HG03139 (cell line): Measurements from ENCODE around the gene TNFAIP8.

Experiments
- ATAC-seq: cut with Tn5 transposase; IDR thresholded peaks from one replicate; pipeline ENCODE4 v1.9.1; 2021; ENCODE audit not compliant: unreplicated experiment

TNFAIP8 gene

GRCh38 chr5:119365847-119366539 is 10.2 kb downstream of the TNFAIP8 start:
- no peak for ATAC-seq

GRCh38 chr5:119366540-119366881 is 10.7 kb downstream of the TNFAIP8 start:
- no peak for ATAC-seq

DNA sequence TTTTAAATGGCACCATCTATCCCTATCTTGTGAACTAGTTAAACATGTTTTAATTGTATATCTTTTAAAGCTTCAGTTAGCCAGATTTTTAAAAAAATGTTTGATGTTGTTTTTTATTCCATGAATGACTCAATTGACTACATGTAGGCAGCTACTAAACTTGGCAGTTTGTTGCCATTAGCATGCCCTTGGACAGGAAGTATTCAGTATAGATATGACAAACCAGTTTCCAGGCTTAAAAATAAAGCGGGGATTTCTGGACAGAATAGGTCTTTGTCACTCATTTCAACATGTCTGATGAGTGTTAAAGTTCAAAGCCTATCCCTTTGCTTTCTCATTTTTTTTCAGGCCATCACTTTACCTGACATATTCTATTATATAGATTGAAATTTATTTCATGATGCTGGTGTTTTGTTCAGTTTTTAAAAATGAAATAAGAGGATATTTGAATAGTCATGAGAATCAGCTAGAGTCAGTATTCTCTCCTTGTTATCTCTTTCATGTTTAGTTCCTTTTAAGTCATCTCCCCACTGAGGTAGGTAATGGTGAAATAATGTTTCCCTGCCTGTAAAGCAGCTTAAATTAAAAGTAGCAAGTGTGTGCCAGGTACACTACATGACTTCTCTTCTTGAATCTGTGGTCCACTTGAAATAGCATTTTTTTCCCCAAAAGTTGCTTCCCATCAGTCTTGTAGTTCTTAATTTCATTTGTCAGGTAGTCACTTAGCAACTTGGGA is 11.9 kb downstream of the TNFAIP8 start:
- peak; percentile 74 for ATAC-seq

DNA sequence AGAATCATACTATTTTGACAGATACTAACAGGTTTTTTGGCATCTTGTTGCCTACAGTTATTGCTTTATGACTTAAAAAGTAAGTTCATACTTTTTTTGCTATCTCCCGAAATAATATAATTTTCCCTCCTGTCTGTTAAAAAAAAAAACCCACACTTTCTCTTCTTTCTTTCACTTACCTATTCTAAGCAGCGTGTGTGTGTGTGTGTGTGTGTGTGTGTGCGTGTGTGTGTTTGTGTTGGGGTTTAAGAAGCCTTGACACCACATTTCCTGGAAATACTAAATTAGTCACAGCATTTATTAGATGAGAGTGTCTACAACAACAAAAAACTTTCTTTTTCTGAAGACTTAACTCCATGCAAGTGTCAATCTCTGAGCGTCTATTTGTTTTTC is 12.4 kb downstream of the TNFAIP8 start:
- ATAC-seq: no peak

DNA sequence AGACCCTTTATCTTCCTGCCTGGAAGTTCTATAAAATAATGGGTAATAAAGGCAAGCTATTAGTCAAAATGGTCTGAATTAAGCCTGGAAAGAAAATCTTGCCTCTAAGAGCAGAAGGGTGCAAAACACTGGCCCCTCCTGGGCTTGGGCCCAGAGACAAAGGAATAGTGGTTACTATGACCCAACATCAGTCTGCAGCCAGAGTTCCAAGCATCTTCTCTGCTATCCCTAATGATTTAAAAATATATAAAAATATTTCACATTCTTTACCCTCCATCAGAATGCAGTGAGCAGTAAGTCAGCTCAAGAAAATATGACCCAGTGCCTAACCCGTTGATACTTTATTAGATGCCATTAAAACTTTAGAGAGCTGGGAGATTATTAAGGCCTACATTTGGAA is 14.7 kb downstream of the TNFAIP8 start:
- no peak for ATAC-seq

DNA sequence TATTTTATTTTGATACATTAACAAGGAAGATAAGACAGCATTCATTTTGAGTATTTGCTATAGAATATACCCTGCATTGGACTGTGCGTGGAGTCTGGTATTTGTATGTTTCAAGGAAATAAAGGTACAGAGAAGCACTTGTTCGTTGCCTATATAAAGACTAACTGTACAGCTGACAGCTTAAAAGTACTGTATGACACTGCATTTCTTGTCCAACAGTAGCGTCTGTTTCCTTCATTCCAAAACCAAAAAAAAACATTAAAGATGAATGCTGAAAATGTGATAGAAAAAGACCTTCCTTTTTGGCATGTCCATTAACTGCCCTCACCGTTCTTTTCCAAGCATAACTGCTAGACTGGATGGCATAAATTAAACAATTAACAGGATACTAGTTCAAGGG is 15.3 kb downstream of the TNFAIP8 start:
- no peak for ATAC-seq

- peak; percentile 38 for ATAC-seq
Observed at GRCh38 chr5:119373449-119373858, 17.6 kb downstream of the TNFAIP8 start.

DNA sequence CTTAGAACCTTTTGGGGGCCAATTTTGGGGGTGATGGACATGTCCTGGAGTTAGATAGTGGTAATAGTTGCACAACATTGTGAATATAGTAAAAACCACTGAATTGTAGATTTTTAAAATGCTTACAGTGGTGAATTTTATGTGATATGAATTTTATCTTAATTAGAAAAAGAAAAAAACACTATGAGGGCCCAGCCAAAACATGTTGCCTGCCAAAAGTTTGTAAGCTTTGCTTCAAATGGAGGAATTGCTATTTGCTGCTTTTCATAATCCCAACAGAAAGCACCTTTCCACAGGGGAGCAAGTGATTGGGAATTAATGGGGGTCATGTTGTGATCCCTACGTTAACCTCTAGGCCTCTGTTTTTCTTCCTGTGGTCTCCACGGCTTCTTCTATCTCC is 19.1 kb downstream of the TNFAIP8 start:
- no peak for ATAC-seq

DNA sequence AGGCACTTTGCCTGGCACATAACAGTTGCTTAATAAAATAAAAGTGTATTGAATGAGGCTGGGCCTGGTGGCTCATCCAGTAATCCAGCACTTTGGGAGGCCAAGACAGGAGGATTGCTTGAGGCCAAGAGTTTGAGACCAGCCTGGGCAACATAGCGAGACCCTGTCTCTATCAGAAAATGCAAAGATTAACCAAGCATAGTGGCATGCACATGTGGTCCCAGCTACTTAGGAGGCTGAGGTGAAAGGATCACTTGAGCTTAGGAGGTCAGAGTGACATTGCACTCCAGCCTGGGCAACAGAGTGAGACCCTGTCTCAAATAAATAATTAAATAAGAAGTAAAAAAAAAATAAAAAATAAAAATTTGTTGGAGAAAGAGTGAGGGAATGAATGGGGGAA is 21.2 kb downstream of the TNFAIP8 start:
- ATAC-seq: no peak

- no peak for ATAC-seq
Observed at GRCh38 chr5:119378075-119378700, 22.4 kb downstream of the TNFAIP8 start.

DNA sequence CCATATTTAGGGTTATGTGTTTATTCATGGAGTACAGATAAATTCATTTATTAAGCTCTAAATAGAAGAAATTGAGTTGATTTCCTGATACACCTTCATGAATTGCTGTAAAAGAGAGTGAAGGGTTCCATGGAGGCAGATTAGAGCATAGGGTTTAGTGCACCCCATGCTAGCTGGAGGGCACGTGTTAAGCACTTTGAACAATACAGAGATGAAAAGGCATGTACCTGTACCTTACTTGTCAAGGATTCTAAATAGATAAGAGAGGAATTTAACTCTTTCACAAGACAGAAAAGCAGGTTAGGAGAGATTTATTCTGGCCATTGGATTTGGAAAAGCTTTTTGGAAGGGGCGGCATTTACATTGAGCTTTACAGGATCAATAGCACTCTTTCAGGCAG is 23.3 kb downstream of the TNFAIP8 start:
- ATAC-seq: no peak

DNA sequence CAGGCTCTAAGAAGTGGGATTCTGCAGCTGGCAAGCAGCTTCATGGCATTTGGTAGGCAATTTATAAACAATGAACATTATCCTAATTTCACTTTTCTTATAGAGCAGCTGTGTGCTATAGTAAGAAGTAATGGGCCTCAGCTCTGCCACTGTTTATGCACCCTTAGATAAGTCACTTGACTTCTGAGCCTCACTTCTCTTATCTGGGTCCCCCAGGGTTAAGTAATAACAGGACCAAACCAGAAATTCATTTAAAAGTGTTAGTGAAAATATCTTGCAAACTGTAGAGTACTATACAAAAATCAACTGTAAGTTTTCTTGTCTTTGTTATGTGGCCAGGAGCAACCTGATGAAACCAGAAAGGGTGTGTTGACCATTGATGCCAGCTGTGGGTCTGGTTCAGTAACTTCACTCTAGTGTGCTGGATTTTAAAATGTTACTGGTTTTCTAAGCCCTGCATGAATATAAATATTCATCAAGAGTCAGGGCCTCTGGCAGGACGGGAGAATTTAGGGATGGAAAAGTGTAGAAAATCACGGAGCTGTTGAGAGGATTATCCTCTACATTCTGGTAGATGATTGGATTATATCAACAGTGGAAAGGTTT is 24.2 kb downstream of the TNFAIP8 start:
- no peak for ATAC-seq

DNA sequence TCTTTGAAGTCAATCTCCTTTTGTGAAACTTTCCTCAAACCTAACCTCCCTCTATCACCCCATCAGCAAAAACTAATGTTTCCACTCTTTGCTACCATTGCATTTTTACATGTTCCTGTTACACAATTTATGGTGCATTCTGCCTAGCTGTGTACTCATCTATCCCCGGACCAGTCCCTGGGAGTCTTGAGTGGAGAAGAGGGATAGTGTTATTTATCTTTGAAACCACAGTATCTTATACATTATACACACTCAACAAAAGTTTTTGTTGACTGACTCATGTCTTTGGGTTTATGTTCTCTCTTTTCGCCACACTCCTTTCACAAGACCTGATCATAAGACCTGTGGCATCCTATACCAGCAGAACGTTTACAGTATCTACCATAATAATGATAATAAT is 26.4 kb downstream of the TNFAIP8 start:
- ATAC-seq: no peak

DNA sequence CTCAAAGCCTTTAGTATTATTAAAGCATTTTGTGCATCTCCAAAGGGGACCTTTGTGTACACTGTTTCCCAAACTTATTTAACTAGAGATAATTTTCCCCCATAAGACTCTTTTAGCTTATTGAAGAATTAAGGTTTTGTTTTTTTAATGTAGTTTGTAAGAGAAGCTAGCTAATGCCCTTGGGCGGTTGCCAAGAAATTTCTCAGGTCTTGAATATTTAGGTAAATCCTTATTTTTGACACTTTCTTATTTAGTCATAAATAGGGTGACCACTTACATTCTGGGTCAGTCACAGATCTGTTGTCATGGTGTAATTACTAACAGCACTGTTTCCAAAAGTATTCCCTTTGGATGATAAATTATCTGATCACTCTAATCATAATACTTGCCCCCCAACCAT is 27.2 kb downstream of the TNFAIP8 start:
- no peak for ATAC-seq

DNA sequence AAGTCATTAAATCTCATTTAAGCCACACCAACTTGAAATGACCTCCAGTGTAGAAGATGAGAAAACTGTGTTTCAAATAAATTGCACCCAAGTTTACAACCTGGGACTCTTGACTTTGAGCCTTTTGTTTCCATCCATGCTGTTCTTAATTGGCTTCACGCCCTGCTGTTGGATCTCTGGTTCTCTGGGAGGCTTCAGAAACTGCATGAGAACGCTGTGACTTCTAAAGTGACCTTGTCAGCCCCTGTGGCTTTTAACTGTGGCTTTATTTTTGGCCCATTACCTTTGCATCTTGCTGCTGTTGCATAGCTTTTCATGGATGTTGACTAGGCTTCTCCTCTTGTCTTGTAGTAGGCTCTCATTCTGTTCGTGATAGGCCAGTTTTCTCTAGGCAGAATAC is 29.3 kb downstream of the TNFAIP8 start:
- ATAC-seq: peak; percentile 40

GRCh38 chr5:119385536-119386128 is 29.8 kb downstream of the TNFAIP8 start:
- peak; percentile 37 for ATAC-seq

DNA sequence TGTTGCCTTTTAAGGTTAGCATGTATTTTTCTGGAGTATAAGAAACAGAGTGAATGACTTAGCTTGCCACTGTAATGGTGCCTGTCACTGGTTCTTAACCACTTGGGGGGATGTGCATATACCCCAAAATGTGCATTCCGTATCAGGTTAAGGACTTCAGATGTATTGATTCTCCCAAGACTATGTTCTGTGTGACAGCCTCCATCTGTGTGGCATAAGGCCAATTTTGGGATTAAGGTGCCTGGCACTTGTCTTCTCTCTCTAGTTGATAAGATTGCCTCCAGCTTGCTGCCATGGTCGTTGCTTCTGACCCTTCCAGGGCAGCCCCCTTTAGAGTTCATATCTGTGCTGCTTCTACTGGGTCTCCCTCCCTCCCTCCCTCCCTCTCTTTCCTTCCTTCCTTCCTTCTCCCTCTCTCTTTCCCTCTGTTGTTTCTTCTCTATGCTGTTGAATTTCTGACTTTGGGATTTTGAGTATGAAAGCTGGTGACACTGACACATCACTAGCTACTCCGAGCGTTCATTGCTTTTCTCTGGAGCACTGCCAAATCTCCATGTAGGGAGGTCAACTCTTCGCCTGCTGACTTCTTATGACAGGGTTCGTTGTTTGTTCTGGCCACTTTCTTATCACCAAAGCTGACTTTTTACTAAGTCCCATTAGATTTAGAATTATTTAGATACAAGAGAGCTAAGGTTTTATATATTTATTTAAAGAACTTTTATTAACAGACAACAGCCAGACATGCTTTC is 31.0 kb downstream of the TNFAIP8 start:
- no peak for ATAC-seq

GRCh38 chr5:119387945-119388618 is 32.3 kb downstream of the TNFAIP8 start:
- no peak for ATAC-seq

DNA sequence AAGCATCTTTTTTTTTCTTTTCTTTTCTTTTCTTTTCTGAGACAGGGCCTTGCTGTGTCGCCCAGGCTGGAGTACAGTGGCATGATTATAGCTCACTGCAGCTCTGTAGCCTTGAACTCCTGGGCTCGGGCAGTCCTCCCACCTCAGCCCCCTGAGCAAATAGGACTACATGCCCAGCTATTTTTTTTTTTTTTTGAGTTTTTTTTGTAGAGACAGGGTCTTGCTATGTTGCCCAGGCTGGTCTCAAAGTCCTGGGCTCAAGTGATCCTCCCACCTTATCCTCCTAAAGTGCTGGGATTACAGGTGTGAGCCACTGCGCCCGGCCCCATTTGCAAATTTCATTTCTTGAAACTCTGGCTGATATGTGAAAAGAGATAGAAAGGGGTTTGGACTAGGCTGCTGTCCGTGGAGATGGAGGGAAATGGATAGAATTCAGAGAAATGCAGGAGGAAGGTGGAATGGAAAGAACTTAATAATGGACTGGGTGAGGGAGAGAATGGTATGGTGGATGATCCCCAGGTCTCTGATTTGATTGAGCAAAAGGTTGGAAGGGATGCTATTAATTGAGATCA is 32.9 kb downstream of the TNFAIP8 start:
- ATAC-seq: no peak
